T-helper 1 cell treated with Interleukin-12 subunit alpha and Interleukin-12 subunit beta and Interleukin-4 antibody, amounts not matched to agents 30 ng/mL and 1 ng/mL, for 36 hours (primary cell): ENCODE results near the gene MYMX. TPM values are rescaled to one million over a fixed set of nuclear protein-coding genes. Genes with fewer than 3 reads are reported as not detected.

Source experiments
- intact Hi-C: fragments of 100-400 bp; cut with micrococcal nuclease; formaldehyde crosslinking; loops from one replicate; pipeline ENCODE4 v1.15.1; 2024
- total RNA-seq: library from RNA; stranded (reverse); gene quantifications from 2 replicates; pipeline ENCODE4 v1.2.3, GENCODE V29; 2022

Gene MYMX
- total RNA-seq, 1 donor from 2014 or later: not detected

GRCh38 chr6:44247338-44248302 is 30.9 kb downstream of the MYMX start:
- intact Hi-C loops: loop anchor here (1.0 to 10.0 kb wide), 9 partner anchors 10 to 1193 kb away; partner anchors contain the start of genes CDC5L, CUL7, GTPBP2 and KLC4

GRCh38 chr6:44248579-44248978 is 31.9 kb downstream of the MYMX start:
- intact Hi-C loops: loop anchor here (5.0 to 10.0 kb wide), 3 partner anchors 671 to 1194 kb away; partner anchors contain the start of genes CUL7, KLC4, MRPL2 and POLH

DNA sequence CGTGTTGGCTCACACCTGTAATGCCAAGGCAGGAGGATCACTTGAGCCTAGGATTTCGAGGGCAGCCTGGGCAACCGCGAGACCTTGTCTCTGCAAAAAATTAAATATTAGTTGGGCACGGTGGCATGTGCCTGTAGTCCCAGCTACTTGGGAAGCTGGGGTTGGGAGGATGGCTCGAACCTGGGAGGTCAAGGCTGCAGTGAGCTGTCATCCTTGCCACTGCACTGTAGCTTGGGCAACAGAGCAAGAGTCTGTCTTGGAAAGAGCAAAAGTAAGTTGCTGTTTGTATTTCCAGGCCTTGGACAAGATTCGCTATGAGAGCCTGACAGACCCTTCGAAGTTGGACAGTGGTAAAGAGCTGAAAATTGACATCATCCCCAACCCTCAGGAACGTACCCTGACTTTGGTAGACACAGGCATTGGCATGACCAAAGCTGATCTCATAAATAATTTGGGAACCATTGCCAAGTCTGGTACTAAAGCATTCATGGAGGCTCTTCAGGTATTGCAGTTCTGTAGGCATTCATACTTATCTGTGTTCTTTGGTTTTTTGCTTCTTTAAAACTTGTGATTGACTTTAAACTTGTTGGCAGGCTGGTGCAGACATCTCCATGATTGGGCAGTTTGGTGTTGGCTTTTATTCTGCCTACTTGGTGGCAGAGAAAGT is 32.5 kb downstream of the MYMX start:
- intact Hi-C loops: loop anchor here (5.0 to 10.0 kb wide), 3 partner anchors 672 to 1194 kb away; partner anchors contain the start of genes CUL7, KLC4, MRPL2 and POLH

DNA sequence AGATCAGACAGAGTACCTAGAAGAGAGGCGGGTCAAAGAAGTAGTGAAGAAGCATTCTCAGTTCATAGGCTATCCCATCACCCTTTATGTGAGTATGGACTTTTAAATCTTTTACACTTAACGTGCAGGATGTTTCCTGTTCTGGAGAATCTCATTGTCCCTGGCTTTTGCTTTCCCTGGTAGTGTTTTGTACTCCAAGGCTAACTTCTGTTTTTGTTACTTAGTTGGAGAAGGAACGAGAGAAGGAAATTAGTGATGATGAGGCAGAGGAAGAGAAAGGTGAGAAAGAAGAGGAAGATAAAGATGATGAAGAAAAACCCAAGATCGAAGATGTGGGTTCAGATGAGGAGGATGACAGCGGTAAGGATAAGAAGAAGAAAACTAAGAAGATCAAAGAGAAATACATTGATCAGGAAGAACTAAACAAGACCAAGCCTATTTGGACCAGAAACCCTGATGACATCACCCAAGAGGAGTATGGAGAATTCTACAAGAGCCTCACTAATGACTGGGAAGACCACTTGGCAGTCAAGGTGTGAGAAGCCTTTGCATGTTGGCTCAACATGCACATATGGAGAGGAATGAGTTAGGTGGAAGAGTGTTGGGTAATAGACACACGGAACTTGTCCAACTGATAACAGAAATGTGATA is 33.5 kb downstream of the MYMX start:
- intact Hi-C loops: no loop called here

DNA sequence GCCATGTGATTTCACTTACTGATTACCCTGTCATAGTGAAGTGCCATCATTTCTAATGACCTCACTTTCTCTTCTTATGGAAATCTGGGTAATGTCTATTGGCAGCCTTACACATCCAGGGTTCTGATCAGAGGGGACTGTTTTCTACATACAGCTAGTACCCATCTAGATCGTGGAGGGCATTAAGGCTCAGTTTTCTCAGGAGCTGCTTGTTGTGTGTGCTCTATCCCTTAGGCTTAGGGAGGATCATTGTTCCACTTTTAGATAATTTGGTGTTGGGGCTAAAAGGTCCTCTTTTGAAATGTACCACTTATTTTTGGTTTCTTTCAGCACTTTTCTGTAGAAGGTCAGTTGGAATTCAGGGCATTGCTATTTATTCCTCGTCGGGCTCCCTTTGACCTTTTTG is 34.0 kb downstream of the MYMX start:
- intact Hi-C loops: no loop called here

- intact Hi-C loops: no loop called here
Measured at GRCh38 chr6:44251576-44252524, 35.1 kb downstream of the MYMX start.

GRCh38 chr6:44253307-44254101 is 36.8 kb downstream of the MYMX start:
- intact Hi-C loops: loop anchor here (1.0 kb wide), 1 partner anchor 81 kb away; no protein-coding TSS in a partner anchor

- intact Hi-C loops: no loop called here
Measured at GRCh38 chr6:44254191-44255104, 37.7 kb downstream of the MYMX start.

- intact Hi-C loops: no loop called here
Measured at GRCh38 chr6:44255105-44255808, 38.5 kb downstream of the MYMX start.

DNA sequence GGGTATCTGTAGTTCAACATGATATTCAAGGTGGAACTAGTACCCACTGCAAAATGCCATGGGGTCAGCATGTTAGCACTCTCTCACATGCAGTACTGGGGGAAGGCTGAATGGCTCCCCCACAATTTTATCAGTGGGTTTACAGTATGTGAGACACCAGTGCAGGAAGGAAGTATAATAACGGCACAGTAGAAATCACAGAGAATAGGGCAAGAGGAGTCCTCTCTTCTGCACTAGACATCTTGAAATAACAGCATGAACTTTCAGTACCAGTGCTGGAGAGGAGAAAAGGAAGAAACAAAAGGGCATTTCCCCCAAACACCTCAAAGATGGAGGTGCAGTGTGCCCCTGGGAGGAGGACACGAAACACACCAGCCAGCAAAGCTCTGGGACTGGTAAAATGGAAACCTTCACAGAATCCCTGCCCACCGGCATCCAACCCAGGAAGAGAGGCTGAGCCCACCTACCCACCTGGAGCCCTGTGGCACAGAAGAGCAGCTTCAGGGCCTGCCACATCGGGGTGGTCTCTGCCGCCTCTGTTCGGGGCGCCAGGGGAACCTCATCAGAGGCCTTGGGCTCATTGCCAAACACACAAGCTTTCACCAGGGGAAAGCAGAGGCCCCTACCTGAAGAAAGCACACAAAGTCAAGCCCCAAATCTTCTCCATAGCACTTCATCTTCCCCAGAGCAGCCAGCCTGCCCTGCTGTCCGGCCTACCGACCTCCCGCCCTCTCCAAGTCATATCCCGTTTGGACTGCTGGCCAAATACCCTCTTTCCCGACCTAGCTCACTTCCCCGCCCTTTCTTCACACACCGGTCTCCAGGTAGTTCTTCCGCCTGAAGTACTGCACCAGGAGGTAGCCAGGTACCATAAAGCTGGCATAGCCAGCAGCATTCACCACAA is 39.4 kb downstream of the MYMX start:
- intact Hi-C loops: no loop called here

GRCh38 chr6:44256775-44257024 is 40.0 kb downstream of the MYMX start:
- intact Hi-C loops: loop anchor here (1.0 kb wide), 3 partner anchors 9 to 84 kb away; partner anchors contain the start of genes HSP90AB1 and NFKBIE

DNA sequence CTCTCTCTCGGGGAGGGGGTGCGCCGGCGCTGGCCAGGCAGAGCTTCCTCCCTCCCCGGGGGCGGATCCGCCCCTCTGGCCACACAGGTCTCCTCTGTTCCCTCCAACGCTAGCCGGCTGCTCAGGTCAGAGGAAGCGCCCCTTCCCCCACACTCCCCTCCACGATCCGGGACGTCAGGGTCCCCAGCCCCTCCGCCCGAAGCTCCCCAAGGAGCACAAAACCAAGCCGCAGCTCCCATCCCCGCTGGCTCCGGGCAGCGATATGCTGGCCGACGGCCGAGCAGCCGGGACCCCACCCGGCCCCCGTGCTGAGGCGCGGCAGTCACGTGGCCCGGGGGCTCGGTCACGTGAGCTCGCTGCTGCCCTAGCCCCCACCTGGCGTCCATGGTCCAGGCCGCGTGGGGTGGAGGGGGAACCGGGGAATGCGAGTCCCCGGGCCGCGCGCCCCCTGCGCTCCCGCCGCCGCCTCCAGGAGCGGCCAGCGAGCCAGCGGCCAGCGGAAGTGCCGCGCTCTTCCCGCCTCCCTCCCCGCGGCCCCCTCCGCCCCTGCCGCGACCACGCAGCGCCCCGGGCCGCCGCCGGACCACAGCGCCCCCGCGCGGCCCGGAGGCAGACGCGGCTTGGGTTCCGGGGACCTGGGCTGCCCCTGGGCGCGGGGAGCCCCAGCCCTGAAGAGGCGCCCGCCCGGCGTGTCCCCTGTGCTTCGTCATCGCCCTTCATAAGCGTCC is 40.5 kb downstream of the MYMX start, which contains the start of gene SLC35B2:
Gene SLC35B2, minus strand, starts transcription at position 504 of the 728 bp plus-strand sequence. Its CDS starts 118 bp downstream, at position 386.
- intact Hi-C loops: loop anchor here (1.0 kb wide), 3 partner anchors 8 to 85 kb away; partner anchors contain the start of genes HSP90AB1 and NFKBIE

DNA sequence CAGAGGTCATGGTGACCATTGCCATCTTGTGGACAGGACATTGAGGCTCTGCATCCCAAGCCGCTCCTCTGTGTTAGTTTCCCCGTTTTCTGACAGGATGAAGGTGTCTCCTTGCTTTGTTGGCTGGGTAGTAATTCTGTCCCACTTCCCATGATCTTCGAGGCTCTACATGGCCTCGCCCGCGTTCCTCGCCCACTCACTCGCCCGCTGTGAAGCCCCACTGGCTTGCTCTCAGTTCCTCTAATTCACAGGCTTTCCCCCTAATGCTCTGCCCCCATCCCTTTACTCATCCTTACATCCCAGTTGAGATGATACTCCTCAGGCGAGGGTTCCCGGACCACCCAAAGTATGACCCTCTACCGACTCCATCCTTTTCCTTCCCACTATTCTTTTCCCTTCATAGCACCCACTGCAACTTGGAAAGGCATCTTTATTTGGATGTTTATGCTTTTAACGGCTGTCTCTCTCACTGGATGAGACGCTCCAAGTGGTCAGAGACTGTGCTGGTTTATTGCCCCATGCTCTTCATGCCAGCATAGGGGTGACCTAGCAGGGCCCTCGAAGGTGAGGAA is 41.1 kb downstream of the MYMX start:
- intact Hi-C loops: loop anchor here (1.0 kb wide), 3 partner anchors 7 to 86 kb away; partner anchors contain the start of genes HSP90AB1 and NFKBIE

GRCh38 chr6:44258325-44258863 is 41.7 kb downstream of the MYMX start:
- intact Hi-C loops: no loop called here

- intact Hi-C loops: no loop called here
Measured at GRCh38 chr6:44258921-44259320, 42.2 kb downstream of the MYMX start.
